HepG2 (cell line): ENCODE data around the gene RRAD. TPM values are rescaled to one million over a fixed set of nuclear protein-coding genes. Genes with fewer than 3 reads are reported as not detected.

ENCODE experiments used
- JDP2 ChIP-seq: sonication (generic); formaldehyde crosslinking; IDR thresholded peaks from 2 replicates; pipeline ENCODE4 v1.8.1; 2022; ENCODE audit warnings: missing genetic modification reagents, borderline replicate concordance
- NR3C1 ChIP-seq: sonication (generic); formaldehyde crosslinking; IDR thresholded peaks from 2 replicates; pipeline ENCODE4 v1.4.0; 2020; ENCODE audit warnings: missing genetic modification reagents
- ZBTB10 ChIP-seq: sonication (generic); formaldehyde crosslinking; IDR thresholded peaks from 2 replicates; pipeline ENCODE4 v1.4.0; 2020; ENCODE audit warnings: missing genetic modification reagents, borderline replicate concordance
- ZNF142 ChIP-seq: sonication (generic); formaldehyde crosslinking; IDR thresholded peaks from 2 replicates; pipeline ENCODE4 v1.4.0; 2020; ENCODE audit warnings: missing genetic modification reagents
- ZNF552 ChIP-seq: sonication (generic); formaldehyde crosslinking; IDR thresholded peaks from 2 replicates; pipeline ENCODE4 v1.9.0; 2022; ENCODE audit warnings: missing genetic modification reagents, mild to moderate bottlenecking, borderline replicate concordance
- ZNF616 ChIP-seq: sonication (generic); formaldehyde crosslinking; IDR thresholded peaks from 2 replicates; pipeline ENCODE4 v1.5.0; 2020; ENCODE audit warnings: low read depth, mild to moderate bottlenecking, missing genetic modification reagents
- polyA plus RNA-seq, 8 experiments: library from polyadenylated mRNA; depleted of rRNA in 3 of 8; stranded (reverse) in 7 of 8; unstranded in 1 of 8; fragments of >200 nt; fragmentation: Illumina TruSeq in 4 of 8; extraction: Trizol in 4 of 8; gene quantifications; 2 replicates each; pipeline versions ENCODE4 v1.2.1 to v1.2.3, GENCODE V29; 2011 to 2016; ENCODE audit warnings: low read depth in 4 of 8, missing spikeins in 1 of 8, mixed read lengths in 1 of 8; ENCODE audit not compliant: insufficient read depth in 1 of 8
- total RNA-seq, 5 experiments: library from RNA; depleted of rRNA; stranded (reverse); fragments of >200 nt; fragmentation: Illumina TruSeq; extraction: Trizol; gene quantifications; 2 replicates each; pipeline ENCODE4 v1.2.3, GENCODE V29; 2016; ENCODE audit warnings: low read depth in 1 of 5

RRAD gene
- total and polyA plus RNA-seq, 2 of the 13 experiments (the other 11 are each of a cell fraction or from before 2014, with no cell fraction given): 0.80 to 1.1 TPM

- TF ChIP-seq ZNF142 (CRISPR knock-in tag): no peak
- TF ChIP-seq JDP2 (CRISPR knock-in tag): no peak
- no peak for TF ChIP-seq ZNF552
- no peak for TF ChIP-seq ZBTB10 (CRISPR knock-in tag)
- TF ChIP-seq ZNF616: no peak
- TF ChIP-seq NR3C1: no peak
Observed at GRCh38 chr16:66888647-66889615, 36.4 kb downstream of the RRAD start (continued).
